MCF 10A (cell line): ENCODE measurements around the gene FCAR. TPM values are rescaled to one million over a fixed set of nuclear protein-coding genes. Genes with fewer than 3 reads are reported as not detected.
"Not testable (repeated sequence)": the region's sequence is repeated elsewhere in the genome, so short reads cannot be mapped to it uniquely, and the experiment has no call there.

Source experiments
- BruUV-seq: library from RNA; stranded (reverse); fragments of 400-500 nt; replicated peaks from 2 replicates; lab custom pipeline; 2021; lab: Mats Ljungman, UMichigan
- CTCF ChIA-PET: fragments of 300-600 bp; sonication (Branson Sonifier 250); formaldehyde crosslinking; extraction: SDS; loops from one replicate; lab custom pipeline; 2021; ENCODE audit warnings: antibody characterized with exemption, inconsistent platforms; lab: Yijun Ruan, JAX
- POLR2A ChIA-PET: fragments of 300-600, 350-650 bp; sonication (Branson Sonifier 250); formaldehyde crosslinking; extraction: SDS; loops from one replicate; lab custom pipeline; 2020; ENCODE audit warnings: antibody characterized with exemption, inconsistent platforms; lab: Yijun Ruan, JAX
- DNase-seq: peaks from one replicate; pipeline ENCODE4 v3.0.0-alpha.2; 2018; ENCODE audit not compliant: unreplicated experiment
- H3K27ac Mint-ChIP-seq: one replicate; pipeline ENCODE4 v1.8.0; 2022; ENCODE audit warnings: mild to moderate bottlenecking, low read depth, mixed read lengths; ENCODE audit not compliant: unreplicated experiment
- H3K27me3 Mint-ChIP-seq: one replicate; pipeline ENCODE4 v1.8.0; 2022; ENCODE audit warnings: mixed read lengths; ENCODE audit not compliant: insufficient read depth, unreplicated experiment
- H3K36me3 Mint-ChIP-seq: one replicate; pipeline ENCODE4 v1.8.0; 2022; ENCODE audit warnings: mild to moderate bottlenecking, moderate library complexity, mixed read lengths; ENCODE audit not compliant: insufficient read depth, unreplicated experiment
- H3K4me1 Mint-ChIP-seq: one replicate; pipeline ENCODE4 v1.8.0; 2022; ENCODE audit warnings: mixed read lengths; ENCODE audit not compliant: insufficient read depth, unreplicated experiment
- H3K4me3 Mint-ChIP-seq: one replicate; pipeline ENCODE4 v1.8.0; 2022; ENCODE audit warnings: mild to moderate bottlenecking, moderate library complexity, mixed read lengths; ENCODE audit not compliant: unreplicated experiment
- H3K9me3 Mint-ChIP-seq: one replicate; pipeline ENCODE4 v1.8.0; 2022; ENCODE audit warnings: mixed read lengths; ENCODE audit not compliant: unreplicated experiment
- CTCF ChIP-seq: fragments of 200-600 bp; IDR thresholded peaks from one replicate; pipeline ENCODE4 v1.8.0; 2022; ENCODE audit warnings: antibody characterized with exemption, mild to moderate bottlenecking; ENCODE audit not compliant: unreplicated experiment
- intact Hi-C: fragments of 100-400 bp; cut with micrococcal nuclease; formaldehyde crosslinking; loops from 2 replicates; pipeline ENCODE4 v1.14.1; 2022
- total RNA-seq: library from RNA; stranded (reverse); gene quantifications from 2 replicates; pipeline ENCODE4 v1.2.3, GENCODE V29; 2022

The FCAR gene
- total RNA-seq, 1 experiment from 2014 or later: not detected

- no peaks in the 10 kb centered on the region for H3K36me3 Mint-ChIP-seq
- intact Hi-C loops: no loop called here
- H3K27me3 Mint-ChIP-seq: no peaks in the 10 kb centered on the region
- DNase-seq: no peak
- H3K9me3 Mint-ChIP-seq: peaks cover 14% of the 10 kb centered on the region
- no TSS peak for BruUV-seq
- ChIA-PET CTCF (interaction anchor here (1.0 to 1.4 kb wide), 2 partner anchors 231 to 233 kb away, joined by 4 to 5 read pairs; no protein-coding TSS in a partner anchor), POLR2A (no interaction called here)
- TF ChIP-seq CTCF: no peak
- no peak within 1 kb of the TSS for H3K4me3 Mint-ChIP-seq
- H3K27ac Mint-ChIP-seq: no peak within 1 kb of the TSS
- no peaks in the 10 kb centered on the region for H3K4me1 Mint-ChIP-seq
These were observed 31.9 kb downstream of the FCAR start, which contains the start of gene NCR1 for GRCh38 chr19:54905803-54906511. Gene NCR1, plus strand, starts transcription at chr19:54906148. Its CDS starts 40 bp downstream, at chr19:54906188.

- Mint-ChIP-seq H3K36me3 (no peaks in the 10 kb centered on the region), H3K4me1 (no peaks in the 10 kb centered on the region), H3K27me3 (no peaks in the 10 kb centered on the region), H3K9me3 (peaks cover 14% of the 10 kb centered on the region), H3K27ac (no peak overlapping the region), H3K4me3 (no peak overlapping the region)
- ChIA-PET CTCF (interaction anchor here (0.6 to 1.4 kb wide), 3 partner anchors 12 to 234 kb away, joined by 3 to 5 read pairs (median 4); no protein-coding TSS in a partner anchor), POLR2A (no interaction called here)
- no peak for DNase-seq
- no peak for TF ChIP-seq CTCF
- intact Hi-C loops: no loop called here
- BruUV-seq: no TSS peak
These were observed 32.8 kb downstream of the FCAR start for GRCh38 chr19:54906819-54907218.

- H3K27ac Mint-ChIP-seq, H3K36me3 Mint-ChIP-seq, H3K4me3 Mint-ChIP-seq, H3K4me1 Mint-ChIP-seq, H3K9me3 Mint-ChIP-seq, BruUV-seq, H3K27me3 Mint-ChIP-seq, POLR2A ChIA-PET, intact Hi-C loops, CTCF ChIA-PET, DNase-seq: not testable (repeated sequence)
These were observed 33.9 kb downstream of the FCAR start for GRCh38 chr19:54907899-54908298.

GRCh38 chr19:54916822-54917221 is 42.8 kb downstream of the FCAR start:
- BruUV-seq: no TSS peak
- DNase-seq: no peak
- TF ChIP-seq CTCF: no peak
- Mint-ChIP-seq H3K4me3 (no peak overlapping the region), H3K27me3 (no peaks in the 10 kb centered on the region), H3K36me3 (no peaks in the 10 kb centered on the region), H3K9me3 (peaks cover 13% of the 10 kb centered on the region), H3K4me1 (no peaks in the 10 kb centered on the region), H3K27ac (no peak overlapping the region)
- intact Hi-C loops: no loop called here
- ChIA-PET POLR2A (no interaction called here), CTCF (no interaction called here)
